HepG2 (cell line): ENCODE measurements around the gene VSX1.

ENCODE experiments used
- ARNTL ChIP-seq: sonication (generic); formaldehyde crosslinking; IDR thresholded peaks from 2 replicates; pipeline ENCODE4 v1.4.0; 2020; ENCODE audit warnings: mild to moderate bottlenecking, missing genetic modification reagents
- CBX2 ChIP-seq, 2 experiments: fragments of 200-600 bp in 1 of 2; sonication (generic); formaldehyde crosslinking in 1 of 2; IDR thresholded peaks; 2 replicates each; pipeline versions ENCODE4 v1.7.0 to v1.8.1; 2018 to 2022; ENCODE audit warnings: low read depth in 2 of 2, low read length in 1 of 2, mild to moderate bottlenecking in 1 of 2, missing genetic modification reagents in 1 of 2
- IRF1 ChIP-seq: sonication (generic); formaldehyde crosslinking; IDR thresholded peaks from 2 replicates; pipeline ENCODE4 v1.4.0; 2020; ENCODE audit warnings: low read depth, mild to moderate bottlenecking, missing genetic modification reagents
- MXI1 ChIP-seq: IDR thresholded peaks from 3 replicates; pipeline ENCODE4 v1.6.1; 2012; ENCODE audit warnings: low read depth, low read length, inconsistent platforms, borderline replicate concordance
- NR1H2 ChIP-seq: sonication (generic); formaldehyde crosslinking; IDR thresholded peaks from 2 replicates; pipeline ENCODE4 v1.8.1; 2022; ENCODE audit warnings: low read depth, missing genetic modification reagents, borderline replicate concordance
- NR2C2 ChIP-seq: sonication (generic); formaldehyde crosslinking; IDR thresholded peaks from 2 replicates; pipeline ENCODE4 v1.4.0; 2020; ENCODE audit warnings: missing genetic modification reagents, mild to moderate bottlenecking, moderate library complexity, borderline replicate concordance
- NR2F6 ChIP-seq, 2 experiments: IDR thresholded peaks; 2 replicates each; pipeline ENCODE4 v1.6.1; 2016; ENCODE audit warnings: antibody characterized with exemption in 1 of 2, mild to moderate bottlenecking in 1 of 2
- SOX13 ChIP-seq, 3 experiments: fragments of 450-650 bp in 1 of 3; sonication (generic) in 1 of 3; formaldehyde crosslinking in 1 of 3; IDR thresholded peaks in 2 of 3; conservative IDR thresholded peaks in 1 of 3; 2 replicates each; pipeline versions ENCODE4 v1.5.0 to v1.6.1; 2016 to 2020; ENCODE audit warnings: antibody characterized with exemption in 1 of 3, mild to moderate bottlenecking in 1 of 3, missing compliant biosample characterization in 1 of 3, missing genetic modification reagents in 1 of 3, moderate library complexity in 1 of 3
- ZNF138 ChIP-seq: sonication (generic); formaldehyde crosslinking; IDR thresholded peaks from 2 replicates; pipeline ENCODE4 v1.5.0; 2020; ENCODE audit warnings: mild to moderate bottlenecking, low read depth, missing genetic modification reagents
- ZNF317 ChIP-seq: sonication (generic); formaldehyde crosslinking; IDR thresholded peaks from 2 replicates; pipeline ENCODE4 v1.5.0; 2020; ENCODE audit warnings: mild to moderate bottlenecking, missing genetic modification reagents
- ZNF512 ChIP-seq: sonication (generic); formaldehyde crosslinking; IDR thresholded peaks from 2 replicates; pipeline ENCODE4 v1.4.0; 2020; ENCODE audit warnings: mild to moderate bottlenecking, missing genetic modification reagents
- TF ChIP-seq, protein P1 (sequence below): sonication (generic); formaldehyde crosslinking; IDR thresholded peaks from 2 replicates; pipeline ENCODE4 v1.5.1; 2020; ENCODE audit warnings: missing genetic modification reagents, mild to moderate bottlenecking, borderline replicate concordance

- TF ChIP-seq NR1H2 (CRISPR knock-in tag): no peak
- TF ChIP-seq ZNF317 (CRISPR knock-in tag): no peak
- TF ChIP-seq NR2C2: no peak
- TF ChIP-seq ARNTL (CRISPR knock-in tag): no peak
- no peak for TF ChIP-seq NR2F6 (IDR thresholded peaks at IDR 0.05)
- no peak for TF ChIP-seq NR2F6 (CRISPR knock-in tag; IDR thresholded peaks at IDR 0.05)
- TF ChIP-seq, protein P1, sequence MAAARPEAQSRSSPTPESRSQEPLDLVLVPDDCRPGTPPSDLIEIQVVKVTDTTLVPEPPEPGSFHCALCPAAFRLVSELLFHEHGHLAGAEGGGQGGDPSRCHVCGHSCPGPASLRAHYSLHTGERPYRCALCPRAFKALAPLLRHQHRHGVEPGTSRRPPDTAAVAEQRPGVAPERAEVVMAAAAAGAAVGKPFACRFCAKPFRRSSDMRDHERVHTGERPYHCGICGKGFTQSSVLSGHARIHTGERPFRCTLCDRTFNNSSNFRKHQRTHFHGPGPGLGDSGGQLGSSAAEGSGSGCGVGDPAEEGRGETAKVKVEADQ (CRISPR knock-in tag): peak; percentile 37; the same call in 1 of the 2 replicates
- no peak for TF ChIP-seq CBX2 (IDR thresholded peaks at IDR 0.05; ENCODE audit: low read depth, low read length)
- no peak for TF ChIP-seq CBX2 (CRISPR knock-in tag; IDR thresholded peaks at IDR 0.05; ENCODE audit: low read depth)
- no peak for TF ChIP-seq IRF1 (CRISPR knock-in tag)
- no peak for TF ChIP-seq ZNF138 (CRISPR knock-in tag)
- no peak for TF ChIP-seq MXI1
- no peak for TF ChIP-seq ZNF512 (CRISPR knock-in tag)
- TF ChIP-seq SOX13 (IDR thresholded peaks at IDR 0.05): no peak
- TF ChIP-seq SOX13 (CRISPR knock-in tag; conservative IDR thresholded peaks at IDR 0.05 in 1 of 2, IDR thresholded peaks at IDR 0.05 in 1 of 2): no peak
Observed at GRCh38 chr20:25033265-25033923, 48.5 kb downstream of the VSX1 start.
